SK-N-SH (cell line): Measurements from ENCODE around the gene PHLPP2. TPM values are rescaled to one million over a fixed set of nuclear protein-coding genes. Genes with fewer than 3 reads are reported as not detected.

Experiments used
- CTCF ChIA-PET: fragments of 300-600, 350-600 bp; formaldehyde crosslinking; extraction: SDS; loops from one replicate; lab custom pipeline; 2021; lab: Yijun Ruan, JAX
- POLR2A ChIA-PET: fragments of 350-600 bp; sonication (Branson Sonifier 250); formaldehyde crosslinking; extraction: SDS; loops from one replicate; lab custom pipeline; 2020; ENCODE audit warnings: antibody characterized with exemption, inconsistent platforms; lab: Yijun Ruan, JAX
- DNase-seq: peaks from one replicate; pipeline ENCODE4 v3.0.0; 2012
- H2AFZ ChIP-seq: fragments of 200-600 bp; sonication (generic); 2 replicates; pipeline ENCODE4 v1.8.1; 2016; ENCODE audit warnings: antibody characterized with exemption, mild to moderate bottlenecking, low read depth
- H3F3A ChIP-seq: fragments of 200-600 bp; sonication (generic); replicated peaks from 2 replicates; pipeline ENCODE3; 2016; ENCODE audit warnings: antibody characterized with exemption, mild to moderate bottlenecking; ENCODE audit not compliant: insufficient read depth
- H3K27ac ChIP-seq, 2 experiments: fragments of 200-500 bp in 1 of 2; fragments of 200-600 bp in 1 of 2; sonication (Bioruptor generic) in 1 of 2; sonication (generic), shearing (Covaris generic) in 1 of 2; 2 replicates each; pipeline versions ENCODE4 v1.5.1 to v1.6.1; 2014 to 2016; ENCODE audit warnings: low read depth in 2 of 2, inconsistent platforms in 1 of 2, low read length in 1 of 2, mild to moderate bottlenecking in 1 of 2, mixed read lengths in 1 of 2
- H3K27me3 ChIP-seq: fragments of 200-600 bp; sonication (generic), shearing (Covaris generic); 2 replicates; pipeline ENCODE4 v1.6.1; 2016; ENCODE audit warnings: mixed run types; ENCODE audit not compliant: insufficient read depth
- H3K36me3 ChIP-seq, 2 experiments: fragments of 200-500 bp in 1 of 2; fragments of 200-600 bp in 1 of 2; sonication (Bioruptor generic) in 1 of 2; sonication (generic) in 1 of 2; replicated peaks in 1 of 2; 2 replicates each; pipeline versions ENCODE3 to v1.5.1; 2014 to 2016; ENCODE audit warnings: low read length in 1 of 2, mild to moderate bottlenecking in 1 of 2; ENCODE audit not compliant: insufficient read depth in 2 of 2, control insufficient read depth in 1 of 2
- H3K4me1 ChIP-seq, 2 experiments: fragments of 200-500 bp in 1 of 2; fragments of 200-600 bp in 1 of 2; sonication (Bioruptor generic) in 1 of 2; sonication (generic), shearing (Covaris generic) in 1 of 2; 2 replicates each; pipeline versions ENCODE4 v1.5.1 to v1.6.1; 2014 to 2016; ENCODE audit warnings: low read depth in 1 of 2, low read length in 1 of 2, mixed run types in 1 of 2; ENCODE audit not compliant: insufficient read depth in 2 of 2, control insufficient read depth in 1 of 2
- H3K4me2 ChIP-seq: fragments of 200-600 bp; sonication (generic), shearing (Covaris generic); 2 replicates; pipeline ENCODE4 v1.6.1; 2017; ENCODE audit warnings: mixed run types
- H3K4me3 ChIP-seq, 2 experiments: fragments of 200-500 bp in 1 of 2; fragments of 200-600 bp in 1 of 2; sonication (Bioruptor generic) in 1 of 2; sonication (generic), shearing (Covaris generic) in 1 of 2; 2 replicates each; pipeline versions ENCODE4 v1.5.1 to v1.8.1; 2014 to 2016; ENCODE audit warnings: low read depth in 2 of 2, inconsistent platforms in 1 of 2, low read length in 1 of 2, mild to moderate bottlenecking in 1 of 2, mixed read lengths in 1 of 2, moderate library complexity in 1 of 2
- H3K79me2 ChIP-seq: fragments of 200-600 bp; sonication (generic); 2 replicates; pipeline ENCODE4 v1.8.1; 2017; ENCODE audit warnings: mild to moderate bottlenecking; ENCODE audit not compliant: insufficient read depth
- H3K9ac ChIP-seq: fragments of 200-600 bp; sonication (generic); 2 replicates; pipeline ENCODE4 v1.6.1; 2017; ENCODE audit warnings: mixed run types
- H3K9me2 ChIP-seq: fragments of 200-600 bp; sonication (generic); 2 replicates; pipeline ENCODE4 v1.6.1; 2017; ENCODE audit warnings: mixed run types
- H3K9me3 ChIP-seq: fragments of 200-600 bp; sonication (generic); 2 replicates; pipeline ENCODE4 v1.6.1; 2017; ENCODE audit warnings: mixed run types, mild to moderate bottlenecking, moderate library complexity
- H4K20me1 ChIP-seq: fragments of 200-600 bp; sonication (generic); 2 replicates; pipeline ENCODE4 v1.6.1; 2017; ENCODE audit warnings: mild to moderate bottlenecking, mixed run types; ENCODE audit not compliant: insufficient read depth
- CHD2 ChIP-seq: fragments of 150-350 bp; IDR thresholded peaks from 2 replicates; pipeline ENCODE4 v1.6.1; 2018; ENCODE audit warnings: low read length; ENCODE audit not compliant: partially characterized antibody
- ELF1 ChIP-seq: IDR thresholded peaks from 2 replicates; pipeline ENCODE4 v1.4.0; 2012
- EZH2phosphoT487 ChIP-seq: fragments of 200-600 bp; sonication (generic); IDR thresholded peaks from 2 replicates; pipeline ENCODE4 v1.6.1; 2017; ENCODE audit warnings: low read depth, mixed run types, mild to moderate bottlenecking, antibody characterized with exemption, moderate library complexity, borderline replicate concordance
- FOSL2 ChIP-seq: IDR thresholded peaks from 2 replicates; pipeline ENCODE4 v1.4.0; 2012; ENCODE audit warnings: low read depth, mild to moderate bottlenecking, moderate library complexity, borderline replicate concordance
- FOXJ3 ChIP-seq: sonication (generic); formaldehyde crosslinking; IDR thresholded peaks from 2 replicates; pipeline ENCODE4 v1.5.1; 2020; ENCODE audit warnings: mild to moderate bottlenecking, missing genetic modification reagents
- FOXM1 ChIP-seq: IDR thresholded peaks from 2 replicates; pipeline ENCODE4 v1.4.0; 2012; ENCODE audit warnings: low read depth, mild to moderate bottlenecking
- GABPA ChIP-seq: IDR thresholded peaks from 2 replicates; pipeline ENCODE4 v1.4.0; 2012; ENCODE audit warnings: low read depth, mild to moderate bottlenecking
- GATA2 ChIP-seq: sonication (generic); formaldehyde crosslinking; IDR thresholded peaks from 2 replicates; pipeline ENCODE4 v1.5.0; 2020; ENCODE audit warnings: mild to moderate bottlenecking, missing genetic modification reagents
- MEF2A ChIP-seq: IDR thresholded peaks from 2 replicates; pipeline ENCODE4 v1.4.0; 2012; ENCODE audit warnings: low read depth, borderline replicate concordance
- MXI1 ChIP-seq: IDR thresholded peaks from 2 replicates; pipeline ENCODE4 v1.6.1; 2012; ENCODE audit warnings: mild to moderate bottlenecking, low read depth, low read length, improper control_type of control experiment
- NRF1 ChIP-seq: IDR thresholded peaks from 2 replicates; pipeline ENCODE4 v1.6.1; 2012; ENCODE audit warnings: low read depth, mild to moderate bottlenecking, low read length
- RCOR1 ChIP-seq: fragments of 150-350 bp; IDR thresholded peaks from 2 replicates; pipeline ENCODE4 v1.6.1; 2017; ENCODE audit warnings: antibody characterized with exemption, low read length
- SIN3A ChIP-seq: IDR thresholded peaks from 2 replicates; pipeline ENCODE4 v1.6.1; 2012; ENCODE audit warnings: low read depth, mild to moderate bottlenecking, low read length, moderate library complexity, borderline replicate concordance
- TEAD4 ChIP-seq: IDR thresholded peaks from 2 replicates; pipeline ENCODE4 v1.4.0; 2012; ENCODE audit warnings: mild to moderate bottlenecking, borderline replicate concordance; ENCODE audit not compliant: insufficient read depth
- WGBS: methylation state at CpG from one replicate; pipeline ENCODE4 v1.1.6; 2017; ENCODE audit warnings: low lambda C conversion rate; 5-methylcytosine and 5-hydroxymethylcytosine counted together
- polyA plus RNA-seq, 3 experiments: library from polyadenylated mRNA; depleted of rRNA; stranded (reverse); fragments of >200 nt; gene quantifications; 2 replicates each; pipeline ENCODE4 v1.2.3, GENCODE V29; 2012
- TF ChIP-seq, protein P1 (sequence below): IDR thresholded peaks from 2 replicates; pipeline ENCODE4 v1.6.1; 2012; ENCODE audit warnings: mild to moderate bottlenecking, low read depth, low read length, moderate library complexity
- TF ChIP-seq, protein P2 (sequence below): IDR thresholded peaks from 2 replicates; pipeline ENCODE4 v1.4.0; 2012; ENCODE audit warnings: low read depth
- TF ChIP-seq, protein P3 (sequence below): IDR thresholded peaks from 2 replicates; pipeline ENCODE4 v1.4.0; 2012; ENCODE audit warnings: low read depth, borderline replicate concordance
- TF ChIP-seq, protein P4 (sequence below): fragments of 150-350 bp; IDR thresholded peaks from 2 replicates; pipeline ENCODE4 v1.6.1; 2017; ENCODE audit warnings: antibody characterized with exemption, low read length, low read depth, borderline replicate concordance

The PHLPP2 gene
- polyA plus RNA-seq, 1 of the 3 experiments (the other 2 are of a cell fraction): 5.5 TPM

GRCh38 chr16:71627731-71628181 lies 96.7 kb downstream of the PHLPP2 start:
- Histone ChIP-seq H3K9ac (no peak overlapping the region), H3K9me2 (no peaks in the 10 kb centered on the region), H3K4me1 (no peaks in the 10 kb centered on the region; a peak in 1 of 4 replicates), H3K27ac (no peak overlapping the region)
- TF ChIP-seq, protein P1, sequence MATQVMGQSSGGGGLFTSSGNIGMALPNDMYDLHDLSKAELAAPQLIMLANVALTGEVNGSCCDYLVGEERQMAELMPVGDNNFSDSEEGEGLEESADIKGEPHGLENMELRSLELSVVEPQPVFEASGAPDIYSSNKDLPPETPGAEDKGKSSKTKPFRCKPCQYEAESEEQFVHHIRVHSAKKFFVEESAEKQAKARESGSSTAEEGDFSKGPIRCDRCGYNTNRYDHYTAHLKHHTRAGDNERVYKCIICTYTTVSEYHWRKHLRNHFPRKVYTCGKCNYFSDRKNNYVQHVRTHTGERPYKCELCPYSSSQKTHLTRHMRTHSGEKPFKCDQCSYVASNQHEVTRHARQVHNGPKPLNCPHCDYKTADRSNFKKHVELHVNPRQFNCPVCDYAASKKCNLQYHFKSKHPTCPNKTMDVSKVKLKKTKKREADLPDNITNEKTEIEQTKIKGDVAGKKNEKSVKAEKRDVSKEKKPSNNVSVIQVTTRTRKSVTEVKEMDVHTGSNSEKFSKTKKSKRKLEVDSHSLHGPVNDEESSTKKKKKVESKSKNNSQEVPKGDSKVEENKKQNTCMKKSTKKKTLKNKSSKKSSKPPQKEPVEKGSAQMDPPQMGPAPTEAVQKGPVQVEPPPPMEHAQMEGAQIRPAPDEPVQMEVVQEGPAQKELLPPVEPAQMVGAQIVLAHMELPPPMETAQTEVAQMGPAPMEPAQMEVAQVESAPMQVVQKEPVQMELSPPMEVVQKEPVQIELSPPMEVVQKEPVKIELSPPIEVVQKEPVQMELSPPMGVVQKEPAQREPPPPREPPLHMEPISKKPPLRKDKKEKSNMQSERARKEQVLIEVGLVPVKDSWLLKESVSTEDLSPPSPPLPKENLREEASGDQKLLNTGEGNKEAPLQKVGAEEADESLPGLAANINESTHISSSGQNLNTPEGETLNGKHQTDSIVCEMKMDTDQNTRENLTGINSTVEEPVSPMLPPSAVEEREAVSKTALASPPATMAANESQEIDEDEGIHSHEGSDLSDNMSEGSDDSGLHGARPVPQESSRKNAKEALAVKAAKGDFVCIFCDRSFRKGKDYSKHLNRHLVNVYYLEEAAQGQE: no peak
- no peak for TF ChIP-seq TEAD4
- no peak for TF ChIP-seq GABPA
- no peak for TF ChIP-seq RCOR1
- no peak for TF ChIP-seq GATA2
- TF ChIP-seq, protein P2, sequence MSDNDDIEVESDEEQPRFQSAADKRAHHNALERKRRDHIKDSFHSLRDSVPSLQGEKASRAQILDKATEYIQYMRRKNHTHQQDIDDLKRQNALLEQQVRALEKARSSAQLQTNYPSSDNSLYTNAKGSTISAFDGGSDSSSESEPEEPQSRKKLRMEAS: no peak
- no peak for TF ChIP-seq ELF1
- TF ChIP-seq, protein P3, sequence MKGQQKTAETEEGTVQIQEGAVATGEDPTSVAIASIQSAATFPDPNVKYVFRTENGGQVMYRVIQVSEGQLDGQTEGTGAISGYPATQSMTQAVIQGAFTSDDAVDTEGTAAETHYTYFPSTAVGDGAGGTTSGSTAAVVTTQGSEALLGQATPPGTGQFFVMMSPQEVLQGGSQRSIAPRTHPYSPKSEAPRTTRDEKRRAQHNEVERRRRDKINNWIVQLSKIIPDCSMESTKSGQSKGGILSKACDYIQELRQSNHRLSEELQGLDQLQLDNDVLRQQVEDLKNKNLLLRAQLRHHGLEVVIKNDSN: no peak
- no peak for TF ChIP-seq MXI1
- TF ChIP-seq, protein P4, sequence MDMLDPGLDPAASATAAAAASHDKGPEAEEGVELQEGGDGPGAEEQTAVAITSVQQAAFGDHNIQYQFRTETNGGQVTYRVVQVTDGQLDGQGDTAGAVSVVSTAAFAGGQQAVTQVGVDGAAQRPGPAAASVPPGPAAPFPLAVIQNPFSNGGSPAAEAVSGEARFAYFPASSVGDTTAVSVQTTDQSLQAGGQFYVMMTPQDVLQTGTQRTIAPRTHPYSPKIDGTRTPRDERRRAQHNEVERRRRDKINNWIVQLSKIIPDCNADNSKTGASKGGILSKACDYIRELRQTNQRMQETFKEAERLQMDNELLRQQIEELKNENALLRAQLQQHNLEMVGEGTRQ: no peak
- no peak for TF ChIP-seq EZH2phosphoT487
- TF ChIP-seq NRF1: no peak
- TF ChIP-seq FOXM1: no peak
- no peak for TF ChIP-seq MEF2A
- no peak for TF ChIP-seq FOXJ3 (CRISPR knock-in tag)
- no peak for TF ChIP-seq SIN3A
- TF ChIP-seq FOSL2: no peak
- TF ChIP-seq CHD2: no peak
- TF ChIP-seq, all 33 proteins: peak for 0
- no peak overlapping the region for H2AFZ ChIP-seq
- no peaks in the 10 kb centered on the region for H3K9me3 ChIP-seq
- ChIA-PET POLR2A (no interaction called here), CTCF (interaction anchor here (1.1 to 2.2 kb wide), 2 partner anchors 17 to 217 kb away, joined by 3 to 12 read pairs; no protein-coding TSS in a partner anchor)
- H3K27me3 ChIP-seq: peaks cover 6% of the 10 kb centered on the region
- H3K36me3 ChIP-seq: no peaks in the 10 kb centered on the region
- WGBS: 84% methylated on average over 6 of the region's 7 CpGs
- H3K79me2 ChIP-seq: no peaks in the 10 kb centered on the region
- DNase-seq: peak; percentile 38
- no peak overlapping the region for H3K4me3 ChIP-seq
- no peaks in the 10 kb centered on the region for H4K20me1 ChIP-seq
- no peak overlapping the region for H3K4me2 ChIP-seq
- H3F3A ChIP-seq: no peaks in the 10 kb centered on the region
